HepG2 (cell line): ENCODE results near the gene CAMK2D. TPM values are rescaled to one million over a fixed set of nuclear protein-coding genes. Genes with fewer than 3 reads are reported as not detected.

ENCODE experiments used
- CREB1 ChIP-seq, 2 experiments: fragments of 450-650 bp in 1 of 2; IDR thresholded peaks; 2 replicates each; pipeline ENCODE4 v1.6.1; 2016 to 2017; ENCODE audit warnings: control low read depth in 1 of 2, mild to moderate bottlenecking in 1 of 2, missing compliant biosample characterization in 1 of 2, missing genetic modification characterization in 1 of 2
- FOXJ3 ChIP-seq: sonication (generic); formaldehyde crosslinking; IDR thresholded peaks from 2 replicates; pipeline ENCODE4 v1.4.0; 2020; ENCODE audit warnings: missing genetic modification reagents, mild to moderate bottlenecking, borderline replicate concordance
- FOXP1 ChIP-seq, 2 experiments: fragments of 450-650 bp in 1 of 2; IDR thresholded peaks; 2 replicates each; pipeline ENCODE4 v1.6.1; 2017 to 2018; ENCODE audit warnings: antibody characterized with exemption in 1 of 2
- NONO ChIP-seq, 2 experiments: fragments of 450-650 bp in 1 of 2; sonication (generic) in 1 of 2; formaldehyde crosslinking in 1 of 2; IDR thresholded peaks in 1 of 2; conservative IDR thresholded peaks in 1 of 2; 2 replicates each; pipeline versions ENCODE4 v1.6.1 to v1.8.0; 2017 to 2022; ENCODE audit warnings: mild to moderate bottlenecking in 1 of 2, missing genetic modification reagents in 1 of 2, moderate library complexity in 1 of 2
- RNF219 ChIP-seq: sonication (generic); formaldehyde crosslinking; IDR thresholded peaks from 2 replicates; pipeline ENCODE4 v1.5.0; 2020; ENCODE audit warnings: mild to moderate bottlenecking, missing genetic modification reagents
- SOX13 ChIP-seq, 3 experiments: fragments of 450-650 bp in 1 of 3; sonication (generic) in 1 of 3; formaldehyde crosslinking in 1 of 3; IDR thresholded peaks in 2 of 3; conservative IDR thresholded peaks in 1 of 3; 2 replicates each; pipeline versions ENCODE4 v1.5.0 to v1.6.1; 2016 to 2020; ENCODE audit warnings: antibody characterized with exemption in 1 of 3, mild to moderate bottlenecking in 1 of 3, missing compliant biosample characterization in 1 of 3, missing genetic modification reagents in 1 of 3, moderate library complexity in 1 of 3
- SP5 ChIP-seq: IDR thresholded peaks from 2 replicates; pipeline ENCODE4 v1.6.1; 2016; ENCODE audit warnings: low read depth, borderline replicate concordance
- ZFP90 ChIP-seq: sonication (generic); formaldehyde crosslinking; IDR thresholded peaks from 2 replicates; pipeline ENCODE4 v1.8.0; 2022; ENCODE audit warnings: missing genetic modification reagents, mild to moderate bottlenecking, inconsistent platforms, borderline replicate concordance
- ZNF143 ChIP-seq: sonication (generic); formaldehyde crosslinking; IDR thresholded peaks from 2 replicates; pipeline ENCODE4 v1.4.0; 2020; ENCODE audit warnings: missing genetic modification reagents
- ZNF556 ChIP-seq: sonication (generic); formaldehyde crosslinking; IDR thresholded peaks from 2 replicates; pipeline ENCODE4 v1.4.0; 2020; ENCODE audit warnings: mild to moderate bottlenecking, missing genetic modification reagents, borderline replicate concordance
- ZNF724P ChIP-seq: sonication (generic); formaldehyde crosslinking; IDR thresholded peaks from 2 replicates; pipeline ENCODE4 v1.8.0; 2022; ENCODE audit warnings: missing genetic modification reagents, borderline replicate concordance
- ZNF747 ChIP-seq: sonication (generic); formaldehyde crosslinking; IDR thresholded peaks from 2 replicates; pipeline ENCODE4 v1.8.1; 2023; ENCODE audit warnings: missing genetic modification reagents, mild to moderate bottlenecking, borderline replicate concordance
- polyA plus RNA-seq, 8 experiments: library from polyadenylated mRNA; depleted of rRNA in 3 of 8; stranded (reverse) in 7 of 8; unstranded in 1 of 8; fragments of >200 nt; fragmentation: Illumina TruSeq in 4 of 8; extraction: Trizol in 4 of 8; gene quantifications; 2 replicates each; pipeline versions ENCODE4 v1.2.1 to v1.2.3, GENCODE V29; 2011 to 2016; ENCODE audit warnings: low read depth in 4 of 8, missing spikeins in 1 of 8, mixed read lengths in 1 of 8; ENCODE audit not compliant: insufficient read depth in 1 of 8
- total RNA-seq, 5 experiments: library from RNA; depleted of rRNA; stranded (reverse); fragments of >200 nt; fragmentation: Illumina TruSeq; extraction: Trizol; gene quantifications; 2 replicates each; pipeline ENCODE4 v1.2.3, GENCODE V29; 2016; ENCODE audit warnings: low read depth in 1 of 5
- TF ChIP-seq, protein P1 (sequence below): sonication (generic); formaldehyde crosslinking; IDR thresholded peaks from 2 replicates; pipeline ENCODE4 v1.4.0; 2020; ENCODE audit warnings: missing genetic modification reagents
- TF ChIP-seq, protein P2 (sequence below): sonication (generic); formaldehyde crosslinking; IDR thresholded peaks from 2 replicates; pipeline ENCODE4 v1.4.0; 2020; ENCODE audit warnings: mild to moderate bottlenecking, missing genetic modification reagents
- TF ChIP-seq, protein P3 (sequence below): sonication (generic); formaldehyde crosslinking; IDR thresholded peaks from 2 replicates; pipeline ENCODE4 v1.4.0; 2020; ENCODE audit warnings: missing genetic modification reagents

CAMK2D gene
- total and polyA plus RNA-seq, 2 of the 13 experiments (the other 11 are each of a cell fraction or from before 2014, with no cell fraction given) = 18.0 to 65.4 TPM

- TF ChIP-seq CREB1 (IDR thresholded peaks at IDR 0.05) = no peak
- 0 out of 2 replicates have a peak, but pooled peaks have one; percentile 28 for TF ChIP-seq CREB1 (CRISPR knock-in tag; IDR thresholded peaks at IDR 0.05)
- TF ChIP-seq, protein P1, sequence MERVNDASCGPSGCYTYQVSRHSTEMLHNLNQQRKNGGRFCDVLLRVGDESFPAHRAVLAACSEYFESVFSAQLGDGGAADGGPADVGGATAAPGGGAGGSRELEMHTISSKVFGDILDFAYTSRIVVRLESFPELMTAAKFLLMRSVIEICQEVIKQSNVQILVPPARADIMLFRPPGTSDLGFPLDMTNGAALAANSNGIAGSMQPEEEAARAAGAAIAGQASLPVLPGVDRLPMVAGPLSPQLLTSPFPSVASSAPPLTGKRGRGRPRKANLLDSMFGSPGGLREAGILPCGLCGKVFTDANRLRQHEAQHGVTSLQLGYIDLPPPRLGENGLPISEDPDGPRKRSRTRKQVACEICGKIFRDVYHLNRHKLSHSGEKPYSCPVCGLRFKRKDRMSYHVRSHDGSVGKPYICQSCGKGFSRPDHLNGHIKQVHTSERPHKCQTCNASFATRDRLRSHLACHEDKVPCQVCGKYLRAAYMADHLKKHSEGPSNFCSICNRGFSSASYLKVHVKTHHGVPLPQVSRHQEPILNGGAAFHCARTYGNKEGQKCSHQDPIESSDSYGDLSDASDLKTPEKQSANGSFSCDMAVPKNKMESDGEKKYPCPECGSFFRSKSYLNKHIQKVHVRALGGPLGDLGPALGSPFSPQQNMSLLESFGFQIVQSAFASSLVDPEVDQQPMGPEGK = peak; percentile 36; the same call in 1 of the 2 replicates
- peak; percentile 98 for TF ChIP-seq FOXJ3
- no peak for TF ChIP-seq RNF219 (CRISPR knock-in tag)
- TF ChIP-seq ZNF143 = no peak
- TF ChIP-seq, protein P2, sequence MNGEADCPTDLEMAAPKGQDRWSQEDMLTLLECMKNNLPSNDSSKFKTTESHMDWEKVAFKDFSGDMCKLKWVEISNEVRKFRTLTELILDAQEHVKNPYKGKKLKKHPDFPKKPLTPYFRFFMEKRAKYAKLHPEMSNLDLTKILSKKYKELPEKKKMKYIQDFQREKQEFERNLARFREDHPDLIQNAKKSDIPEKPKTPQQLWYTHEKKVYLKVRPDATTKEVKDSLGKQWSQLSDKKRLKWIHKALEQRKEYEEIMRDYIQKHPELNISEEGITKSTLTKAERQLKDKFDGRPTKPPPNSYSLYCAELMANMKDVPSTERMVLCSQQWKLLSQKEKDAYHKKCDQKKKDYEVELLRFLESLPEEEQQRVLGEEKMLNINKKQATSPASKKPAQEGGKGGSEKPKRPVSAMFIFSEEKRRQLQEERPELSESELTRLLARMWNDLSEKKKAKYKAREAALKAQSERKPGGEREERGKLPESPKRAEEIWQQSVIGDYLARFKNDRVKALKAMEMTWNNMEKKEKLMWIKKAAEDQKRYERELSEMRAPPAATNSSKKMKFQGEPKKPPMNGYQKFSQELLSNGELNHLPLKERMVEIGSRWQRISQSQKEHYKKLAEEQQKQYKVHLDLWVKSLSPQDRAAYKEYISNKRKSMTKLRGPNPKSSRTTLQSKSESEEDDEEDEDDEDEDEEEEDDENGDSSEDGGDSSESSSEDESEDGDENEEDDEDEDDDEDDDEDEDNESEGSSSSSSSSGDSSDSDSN (CRISPR knock-in tag) = no peak
- TF ChIP-seq ZNF724P (CRISPR knock-in tag) = no peak
- peak; percentile 73; the same call in 1 of the 2 replicates for TF ChIP-seq FOXP1 (IDR thresholded peaks at IDR 0.05)
- TF ChIP-seq FOXP1 (CRISPR knock-in tag; IDR thresholded peaks at IDR 0.05) = peak; percentile 91
- TF ChIP-seq ZFP90 (CRISPR knock-in tag) = peak; percentile 70; the same call in 1 of the 2 replicates
- TF ChIP-seq ZNF747 (CRISPR knock-in tag) = 0 out of 2 replicates have a peak, but pooled peaks have one; percentile 74
- TF ChIP-seq NONO (IDR thresholded peaks at IDR 0.05) = no peak
- 0 out of 2 replicates have a peak, but pooled peaks have one; percentile 47 for TF ChIP-seq NONO (CRISPR knock-in tag; conservative IDR thresholded peaks at IDR 0.05)
- TF ChIP-seq, protein P3, sequence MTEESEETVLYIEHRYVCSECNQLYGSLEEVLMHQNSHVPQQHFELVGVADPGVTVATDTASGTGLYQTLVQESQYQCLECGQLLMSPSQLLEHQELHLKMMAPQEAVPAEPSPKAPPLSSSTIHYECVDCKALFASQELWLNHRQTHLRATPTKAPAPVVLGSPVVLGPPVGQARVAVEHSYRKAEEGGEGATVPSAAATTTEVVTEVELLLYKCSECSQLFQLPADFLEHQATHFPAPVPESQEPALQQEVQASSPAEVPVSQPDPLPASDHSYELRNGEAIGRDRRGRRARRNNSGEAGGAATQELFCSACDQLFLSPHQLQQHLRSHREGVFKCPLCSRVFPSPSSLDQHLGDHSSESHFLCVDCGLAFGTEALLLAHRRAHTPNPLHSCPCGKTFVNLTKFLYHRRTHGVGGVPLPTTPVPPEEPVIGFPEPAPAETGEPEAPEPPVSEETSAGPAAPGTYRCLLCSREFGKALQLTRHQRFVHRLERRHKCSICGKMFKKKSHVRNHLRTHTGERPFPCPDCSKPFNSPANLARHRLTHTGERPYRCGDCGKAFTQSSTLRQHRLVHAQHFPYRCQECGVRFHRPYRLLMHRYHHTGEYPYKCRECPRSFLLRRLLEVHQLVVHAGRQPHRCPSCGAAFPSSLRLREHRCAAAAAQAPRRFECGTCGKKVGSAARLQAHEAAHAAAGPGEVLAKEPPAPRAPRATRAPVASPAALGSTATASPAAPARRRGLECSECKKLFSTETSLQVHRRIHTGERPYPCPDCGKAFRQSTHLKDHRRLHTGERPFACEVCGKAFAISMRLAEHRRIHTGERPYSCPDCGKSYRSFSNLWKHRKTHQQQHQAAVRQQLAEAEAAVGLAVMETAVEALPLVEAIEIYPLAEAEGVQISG (CRISPR knock-in tag) = peak; percentile 57
- peak; percentile 75; the same call in 1 of the 2 replicates for TF ChIP-seq ZNF556 (CRISPR knock-in tag)
- peak; percentile 72; the same call in 1 of the 2 replicates for TF ChIP-seq SOX13 (IDR thresholded peaks at IDR 0.05)
- peak in 1 of 2 experiments; percentile 85; a peak in 2 of 4 replicates for TF ChIP-seq SOX13 (CRISPR knock-in tag; conservative IDR thresholded peaks at IDR 0.05 in 1 of 2, IDR thresholded peaks at IDR 0.05 in 1 of 2)
- TF ChIP-seq SP5 (CRISPR knock-in tag) = 0 out of 2 replicates have a peak, but pooled peaks have one; percentile 12
These were observed 357.4 kb downstream of the CAMK2D start (continued) for GRCh38 chr4:113404167-113404571.
